ENCODE measurements around the gene PRKAR1B.

DNA sequence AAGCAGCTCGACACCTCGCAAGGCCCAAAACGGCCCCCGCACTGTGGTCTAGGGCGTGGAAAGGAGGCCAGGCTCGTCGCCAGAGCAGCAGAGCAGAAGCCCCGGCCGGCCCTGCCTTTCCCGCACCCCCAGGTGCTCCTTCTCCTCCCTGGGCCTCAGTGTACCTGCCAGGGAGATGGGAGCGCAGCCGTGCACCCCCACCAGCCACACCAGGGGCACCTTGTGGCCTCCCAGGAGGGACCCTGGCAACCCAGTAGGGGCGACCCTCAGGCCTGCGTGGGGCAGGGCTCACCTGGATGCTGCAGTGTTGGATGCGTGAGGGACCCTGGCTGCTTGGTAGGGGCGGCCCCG is 217.0 kb downstream of the PRKAR1B start:
- TF ChIP-seq POLR2A (IDR thresholded peaks at IDR 0.05; ENCODE audit: borderline replicate concordance, extremely low read depth, insufficient read depth, insufficient read length) (no peak), CTCF (IDR thresholded peaks at IDR 0.05 in 2 of 3, conservative IDR thresholded peaks at IDR 0.05 in 1 of 3; ENCODE audit: borderline replicate concordance in 1 of 3, insufficient read depth in 1 of 3, low read depth in 2 of 3, low read length in 2 of 3) (no peak), SP1 (IDR thresholded peaks at IDR 0.05; ENCODE audit: low read depth) (no peak), CEBPB (IDR thresholded peaks at IDR 0.05; ENCODE audit: low read depth) (no peak), EZH2 (IDR thresholded peaks at IDR 0.05) (no peak), ZNF274 (IDR thresholded peaks at IDR 0.05; ENCODE audit: low read depth, low read length) (no peak), POLR2AphosphoS5 (IDR thresholded peaks at IDR 0.05; ENCODE audit: low read depth, low read length) (no peak), EZH2phosphoT487 (IDR thresholded peaks at IDR 0.05; ENCODE audit: borderline replicate concordance) (no peak), MAX (IDR thresholded peaks at IDR 0.05) (no peak), SIN3A (IDR thresholded peaks at IDR 0.05; ENCODE audit: low read depth) (no peak), JUND (IDR thresholded peaks at IDR 0.05) (no peak), RAD21 (IDR thresholded peaks at IDR 0.05; ENCODE audit: low read depth) (no peak), EGR1 (IDR thresholded peaks at IDR 0.05; ENCODE audit: low read depth) (no peak)

All from HCT116 (cell line).